GM19324 (cell line): ENCODE measurements around the gene PRR30.

Experiments used
- ATAC-seq: cut with Tn5 transposase; IDR thresholded peaks from one replicate; pipeline ENCODE4 v1.9.1; 2021; ENCODE audit warnings: mild to moderate bottlenecking, moderate library complexity; ENCODE audit not compliant: unreplicated experiment, low FRiP score

PRR30 gene

GRCh38 chr2:27100036-27100435 lies 39.2 kb downstream of the PRR30 start:
- ATAC-seq: no peak

DNA sequence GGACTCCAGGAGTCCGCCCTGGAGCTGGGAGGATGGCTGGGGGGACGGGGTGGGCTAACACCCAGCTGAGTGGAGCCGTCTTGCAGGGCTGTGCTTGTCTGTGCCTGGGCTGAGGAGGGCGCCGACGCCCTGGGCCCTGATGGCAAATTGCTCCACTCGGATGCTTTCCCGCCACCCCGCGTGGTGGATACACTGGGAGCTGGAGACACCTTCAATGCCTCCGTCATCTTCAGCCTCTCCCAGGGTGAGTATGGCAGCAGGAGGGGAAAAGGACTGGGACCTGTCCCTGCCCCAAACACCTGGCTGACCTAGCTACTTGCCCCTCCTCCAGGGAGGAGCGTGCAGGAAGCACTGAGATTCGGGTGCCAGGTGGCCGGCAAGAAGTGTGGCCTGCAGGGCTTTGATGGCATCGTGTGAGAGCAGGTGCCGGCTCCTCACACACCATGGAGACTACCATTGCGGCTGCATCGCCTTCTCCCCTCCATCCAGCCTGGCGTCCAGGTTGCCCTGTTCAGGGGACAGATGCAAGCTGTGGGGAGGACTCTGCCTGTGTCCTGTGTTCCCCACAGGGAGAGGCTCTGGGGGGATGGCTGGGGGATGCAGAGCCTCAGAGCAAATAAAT lies 39.8 kb downstream of the PRR30 start:
- ATAC-seq: no peak

DNA sequence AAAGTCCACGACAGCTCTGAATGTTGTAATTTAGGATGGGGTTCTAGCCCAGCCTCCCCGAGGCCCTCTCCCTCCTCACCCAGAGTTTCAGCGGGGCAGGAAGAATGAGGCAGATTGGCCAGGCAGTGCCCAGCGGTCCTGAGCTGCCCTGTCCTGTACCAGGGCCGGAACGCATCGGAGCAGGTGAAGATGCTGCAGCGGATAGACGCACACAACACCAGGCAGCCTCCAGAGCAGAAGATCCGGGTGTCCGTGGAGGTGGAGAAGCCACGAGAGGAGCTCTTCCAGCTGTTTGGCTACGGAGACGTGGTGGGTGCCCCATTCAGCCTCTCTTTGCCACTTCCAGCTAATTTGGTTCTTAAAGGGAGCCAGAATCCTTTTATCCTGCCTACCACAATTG lies 41.9 kb downstream of the PRR30 start:
- no peak for ATAC-seq

- no peak for ATAC-seq
Measured at GRCh38 chr2:27096748-27097297, 42.4 kb downstream of the PRR30 start.

- no peak for ATAC-seq
Measured at GRCh38 chr2:27095745-27096651, 43.2 kb downstream of the PRR30 start.

DNA sequence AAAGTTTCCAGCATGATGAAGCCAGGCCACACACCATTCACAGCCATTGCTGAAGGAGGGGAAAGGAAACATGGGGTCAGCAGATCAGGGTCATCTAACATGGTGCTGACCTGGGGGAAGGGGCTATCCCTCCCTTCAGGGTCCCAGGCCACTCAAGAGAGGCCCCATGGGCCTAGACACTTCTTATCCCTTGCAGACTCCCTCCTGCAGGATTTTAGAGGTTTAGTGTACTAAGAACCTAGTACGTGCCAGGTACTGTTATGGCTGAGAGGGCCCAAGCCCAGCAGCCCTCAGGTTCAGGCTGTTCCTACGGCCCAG lies 43.8 kb downstream of the PRR30 start:
- ATAC-seq: no peak

DNA sequence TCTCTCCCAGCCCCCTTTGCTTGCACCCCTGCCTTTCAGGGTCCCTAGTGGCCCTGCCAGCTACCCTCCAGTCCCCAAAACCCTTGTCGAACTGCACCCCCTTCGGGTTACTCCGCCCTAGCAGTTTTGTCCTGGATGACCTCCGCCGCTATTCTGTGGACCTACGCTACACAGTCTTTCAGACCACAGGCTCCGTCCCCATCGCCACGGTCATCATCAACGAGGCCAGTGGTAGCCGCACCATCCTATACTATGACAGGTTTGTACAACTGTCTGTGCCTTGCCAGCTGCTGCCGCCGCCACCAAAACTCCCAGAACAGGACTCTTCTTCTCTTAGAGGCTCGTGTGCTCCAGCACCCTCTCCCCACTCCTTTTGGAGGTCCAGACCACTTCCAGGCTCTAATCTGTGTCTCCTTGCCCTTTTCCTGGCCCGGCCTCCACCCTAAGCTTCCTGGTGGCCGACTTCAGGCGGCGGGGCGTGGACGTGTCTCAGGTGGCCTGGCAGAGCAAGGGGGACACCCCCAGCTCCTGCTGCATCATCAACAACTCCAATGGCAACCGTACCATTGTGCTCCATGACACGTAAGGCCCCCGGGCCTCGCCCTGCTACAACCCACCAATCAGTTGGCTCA lies 44.7 kb downstream of the PRR30 start:
- ATAC-seq: no peak

DNA sequence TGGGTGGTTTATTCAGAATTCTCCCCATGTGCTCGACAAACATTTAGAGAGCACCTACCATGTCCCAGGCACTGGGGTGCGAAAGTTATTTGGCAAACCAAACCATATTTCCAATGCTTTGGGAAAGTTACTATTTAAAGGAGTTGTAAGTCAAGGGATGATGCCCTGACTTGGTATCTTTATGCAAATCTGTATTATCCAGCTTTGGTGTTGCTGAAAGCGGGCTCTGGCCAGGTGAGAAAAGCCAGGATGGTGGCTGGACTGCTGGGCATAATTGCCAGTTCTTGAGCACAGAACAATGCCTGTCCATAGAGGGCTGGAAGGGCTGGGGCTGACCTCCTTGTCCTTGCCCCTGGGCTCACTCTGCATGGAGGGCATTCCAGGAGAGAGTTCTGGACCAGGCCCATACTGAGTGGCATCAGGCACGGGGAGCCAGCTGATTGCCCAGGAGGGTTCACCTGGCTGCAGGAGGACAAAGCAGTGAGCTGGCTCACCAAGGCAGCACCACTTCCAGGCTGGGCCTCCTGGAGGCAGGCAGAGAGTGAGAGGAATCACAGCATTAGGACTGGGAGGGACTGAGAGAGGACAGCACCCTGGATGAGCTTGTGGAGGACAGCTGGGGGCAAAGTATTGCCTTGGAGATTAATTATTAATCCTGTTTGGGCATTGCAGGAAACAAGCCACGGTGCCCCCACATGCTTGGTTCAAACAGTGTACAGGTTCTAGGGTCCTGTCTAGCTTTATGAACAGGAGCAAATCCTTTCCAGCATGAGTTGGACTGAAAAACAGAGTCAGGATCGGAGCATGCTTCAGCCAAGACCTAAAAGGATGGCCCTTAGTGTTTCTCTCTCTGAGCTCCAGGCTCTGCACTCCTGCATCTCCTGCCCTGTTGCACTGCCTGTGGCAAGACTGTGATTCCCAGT lies 45.5 kb downstream of the PRR30 start:
- ATAC-seq: no peak

DNA sequence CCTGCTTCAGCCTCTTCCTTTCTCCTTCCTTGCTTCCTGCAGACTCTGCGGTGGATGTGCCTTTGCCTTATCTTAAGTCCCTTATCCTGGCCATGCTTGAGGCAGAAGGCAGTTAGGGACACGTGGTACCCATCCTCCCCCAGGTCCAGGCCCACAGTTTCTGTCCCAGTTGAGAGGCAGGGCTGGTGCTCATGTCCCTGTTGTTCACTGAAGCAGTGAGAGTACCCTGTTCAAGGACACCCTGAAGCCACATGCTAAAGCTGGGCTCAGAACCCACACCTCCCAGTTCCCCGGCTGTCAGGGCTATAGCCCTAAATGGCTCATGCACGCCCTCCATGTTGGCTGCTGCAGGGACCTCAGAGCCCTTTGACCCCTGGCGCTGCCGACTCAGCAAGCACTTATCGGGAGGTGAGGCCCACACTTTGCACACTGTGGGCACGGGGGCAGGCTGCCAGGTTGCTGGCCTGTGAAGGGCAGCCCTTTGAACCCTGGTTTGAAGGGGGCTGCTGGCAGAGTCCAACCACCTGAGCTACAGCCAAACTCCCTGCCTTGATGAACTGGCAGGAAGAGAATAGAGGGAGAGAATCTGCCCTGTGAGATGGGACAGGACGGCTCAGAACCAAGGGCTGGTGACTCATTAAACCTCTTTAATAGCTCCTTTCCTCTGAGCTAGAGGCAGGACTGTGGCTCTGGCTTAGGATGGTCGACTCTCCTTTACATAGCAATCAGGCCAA lies 46.3 kb downstream of the PRR30 start:
- no peak for ATAC-seq

- ATAC-seq: no peak
Measured at GRCh38 chr2:27091746-27092695, 47.2 kb downstream of the PRR30 start.

DNA sequence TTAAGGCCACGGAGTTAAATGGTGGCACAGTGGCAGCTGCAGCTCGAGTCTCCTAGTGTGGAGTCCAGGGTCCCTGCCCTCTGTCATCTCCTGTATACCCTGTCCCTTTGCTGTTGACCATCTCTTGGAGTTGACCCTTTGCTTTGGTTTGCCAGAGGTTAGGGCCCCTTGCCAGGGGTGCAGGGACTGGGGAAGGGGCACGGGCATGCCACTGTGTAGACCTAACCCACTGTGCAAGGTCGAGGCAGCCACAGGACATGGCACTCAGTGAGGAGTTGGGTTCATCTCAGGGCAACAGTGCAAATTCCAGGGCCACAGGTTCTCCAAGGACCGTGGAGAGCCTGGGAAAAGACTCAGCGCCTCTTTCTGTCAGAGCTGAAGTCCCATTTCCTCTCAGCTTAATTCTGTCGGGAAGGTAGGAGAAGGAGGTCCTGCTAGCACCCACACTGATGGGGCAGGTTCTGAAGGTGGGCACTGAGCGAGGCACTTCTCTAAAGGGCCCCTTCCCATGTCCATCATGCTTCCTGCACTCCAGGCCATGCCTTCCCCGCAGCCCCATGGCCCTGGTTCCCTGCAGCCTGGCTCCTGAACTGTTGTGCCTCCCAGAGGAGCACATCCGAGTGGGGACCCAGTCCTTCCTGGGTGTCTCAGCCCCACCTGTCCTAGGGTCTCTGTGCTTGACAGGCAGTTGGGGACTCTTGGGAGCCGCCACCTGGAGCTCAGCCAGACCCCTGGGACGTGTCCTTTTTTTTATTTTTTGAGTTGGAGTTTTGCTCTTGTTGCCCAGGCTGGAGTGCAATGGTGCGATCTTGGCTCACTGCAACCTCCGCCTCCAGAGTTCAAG lies 49.9 kb downstream of the PRR30 start:
- no peak for ATAC-seq

GRCh38 chr2:27088634-27089033 lies 50.6 kb downstream of the PRR30 start:
- ATAC-seq: no peak

DNA sequence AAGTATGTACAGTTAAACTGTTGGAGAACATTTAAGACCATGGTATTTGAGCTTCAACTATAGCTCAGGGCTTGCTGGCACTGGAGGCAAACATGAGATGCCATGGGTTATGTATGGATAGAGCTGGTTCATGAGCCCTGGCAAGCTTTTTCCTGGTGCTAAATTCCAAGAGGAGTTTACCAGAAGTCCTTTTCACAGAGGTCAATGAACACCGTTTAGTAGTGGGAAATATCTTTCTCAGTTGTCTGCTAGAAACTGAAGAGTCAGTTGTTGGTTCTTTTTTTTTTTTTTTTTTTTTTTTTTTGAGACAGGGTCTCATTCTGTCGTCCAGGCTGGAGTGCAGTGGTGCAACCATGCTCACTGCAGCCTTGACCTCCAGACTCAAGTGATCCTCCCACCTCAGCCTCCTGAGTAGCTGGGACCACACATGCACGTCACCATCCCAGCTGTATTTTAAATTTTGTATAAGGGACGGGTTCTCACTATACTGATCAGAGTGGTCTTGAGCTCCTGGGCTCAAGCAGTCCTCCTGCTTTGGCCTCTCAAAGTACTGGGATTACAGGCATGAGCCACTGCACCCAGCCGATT lies 51.3 kb downstream of the PRR30 start:
- ATAC-seq: no peak
